ENCODE results near the gene EGLN1.

GRCh38 chr1:231372501-231372900 lies 49.6 kb downstream of the EGLN1 start:
- TF ChIP-seq, protein P1, sequence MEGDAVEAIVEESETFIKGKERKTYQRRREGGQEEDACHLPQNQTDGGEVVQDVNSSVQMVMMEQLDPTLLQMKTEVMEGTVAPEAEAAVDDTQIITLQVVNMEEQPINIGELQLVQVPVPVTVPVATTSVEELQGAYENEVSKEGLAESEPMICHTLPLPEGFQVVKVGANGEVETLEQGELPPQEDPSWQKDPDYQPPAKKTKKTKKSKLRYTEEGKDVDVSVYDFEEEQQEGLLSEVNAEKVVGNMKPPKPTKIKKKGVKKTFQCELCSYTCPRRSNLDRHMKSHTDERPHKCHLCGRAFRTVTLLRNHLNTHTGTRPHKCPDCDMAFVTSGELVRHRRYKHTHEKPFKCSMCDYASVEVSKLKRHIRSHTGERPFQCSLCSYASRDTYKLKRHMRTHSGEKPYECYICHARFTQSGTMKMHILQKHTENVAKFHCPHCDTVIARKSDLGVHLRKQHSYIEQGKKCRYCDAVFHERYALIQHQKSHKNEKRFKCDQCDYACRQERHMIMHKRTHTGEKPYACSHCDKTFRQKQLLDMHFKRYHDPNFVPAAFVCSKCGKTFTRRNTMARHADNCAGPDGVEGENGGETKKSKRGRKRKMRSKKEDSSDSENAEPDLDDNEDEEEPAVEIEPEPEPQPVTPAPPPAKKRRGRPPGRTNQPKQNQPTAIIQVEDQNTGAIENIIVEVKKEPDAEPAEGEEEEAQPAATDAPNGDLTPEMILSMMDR (IDR thresholded peaks at IDR 0.05 in 8 of 11, conservative IDR thresholded peaks at IDR 0.05 in 3 of 11), result no peak
- no peak for TF ChIP-seq POLR2AphosphoS5 (IDR thresholded peaks at IDR 0.05)

Measured in spleen (tissue), 7 donors.